Mammary epithelial cell (primary cell): Measurements from ENCODE around the gene DAB2IP.

ENCODE experiments used
- EZH2 ChIP-seq: IDR thresholded peaks from 2 replicates; pipeline ENCODE4 v1.6.1; 2012; ENCODE audit warnings: low read length, inconsistent platforms, borderline replicate concordance
- TF ChIP-seq, protein P1 (sequence below), 2 donors: IDR thresholded peaks in 1 of 2; conservative IDR thresholded peaks in 1 of 2; 2 replicates each; pipeline ENCODE4 v1.5.1; 2011 to 2012; ENCODE audit warnings: inconsistent platforms in 2 of 2, low read length in 2 of 2, mild to moderate bottlenecking in 2 of 2, control low read depth in 1 of 2, low read depth in 1 of 2; ENCODE audit not compliant: insufficient read depth in 1 of 2; ENCODE audit errors: extremely low read depth in 1 of 2

DNA sequence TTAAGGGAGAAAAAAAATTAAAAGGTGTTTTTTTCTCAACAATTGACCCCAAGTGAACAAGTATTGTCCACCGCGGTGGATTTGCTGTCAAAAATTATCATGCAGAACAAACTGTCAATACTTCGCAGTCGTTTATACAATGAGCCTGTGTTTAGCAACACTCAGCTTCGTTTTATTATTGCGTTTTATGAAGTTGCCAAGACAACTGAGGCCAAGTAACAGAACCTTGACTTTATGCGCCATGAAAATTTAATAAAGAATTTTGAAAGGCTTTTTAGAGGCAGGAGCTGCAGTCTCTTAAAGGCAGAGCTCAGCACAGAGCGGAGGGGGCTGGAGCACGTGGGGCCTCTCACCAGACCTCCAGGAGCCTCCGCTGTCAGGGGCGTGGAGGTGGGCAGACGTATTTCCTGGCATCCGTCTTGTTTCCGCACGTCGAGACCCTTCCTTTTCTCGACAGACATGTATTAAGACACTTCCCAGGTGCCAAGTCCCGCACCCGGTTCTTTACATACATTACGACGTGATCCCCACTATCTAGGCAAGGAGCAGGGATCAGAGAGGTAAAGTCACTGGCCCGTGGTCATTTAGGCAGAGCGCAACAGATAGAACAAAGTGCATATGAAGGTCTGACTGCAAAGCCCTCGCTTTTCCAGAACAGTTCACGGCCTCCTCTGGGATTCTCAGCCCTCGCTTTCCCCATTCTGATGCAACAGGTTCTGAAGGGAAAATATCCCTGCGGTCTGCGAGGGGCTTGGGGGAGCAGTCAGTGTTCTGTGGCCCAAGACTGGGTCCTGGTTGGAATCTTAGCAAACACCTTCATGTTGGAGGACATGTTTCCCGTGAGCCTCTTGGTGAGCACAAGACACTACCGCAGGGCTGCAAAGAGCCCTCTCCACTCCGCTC is 164.4 kb downstream of the DAB2IP start:
- TF ChIP-seq, protein P1, sequence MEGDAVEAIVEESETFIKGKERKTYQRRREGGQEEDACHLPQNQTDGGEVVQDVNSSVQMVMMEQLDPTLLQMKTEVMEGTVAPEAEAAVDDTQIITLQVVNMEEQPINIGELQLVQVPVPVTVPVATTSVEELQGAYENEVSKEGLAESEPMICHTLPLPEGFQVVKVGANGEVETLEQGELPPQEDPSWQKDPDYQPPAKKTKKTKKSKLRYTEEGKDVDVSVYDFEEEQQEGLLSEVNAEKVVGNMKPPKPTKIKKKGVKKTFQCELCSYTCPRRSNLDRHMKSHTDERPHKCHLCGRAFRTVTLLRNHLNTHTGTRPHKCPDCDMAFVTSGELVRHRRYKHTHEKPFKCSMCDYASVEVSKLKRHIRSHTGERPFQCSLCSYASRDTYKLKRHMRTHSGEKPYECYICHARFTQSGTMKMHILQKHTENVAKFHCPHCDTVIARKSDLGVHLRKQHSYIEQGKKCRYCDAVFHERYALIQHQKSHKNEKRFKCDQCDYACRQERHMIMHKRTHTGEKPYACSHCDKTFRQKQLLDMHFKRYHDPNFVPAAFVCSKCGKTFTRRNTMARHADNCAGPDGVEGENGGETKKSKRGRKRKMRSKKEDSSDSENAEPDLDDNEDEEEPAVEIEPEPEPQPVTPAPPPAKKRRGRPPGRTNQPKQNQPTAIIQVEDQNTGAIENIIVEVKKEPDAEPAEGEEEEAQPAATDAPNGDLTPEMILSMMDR (conservative IDR thresholded peaks at IDR 0.05 in 1 of 2, IDR thresholded peaks at IDR 0.05 in 1 of 2; ENCODE audit: extremely low read depth in 1 of 2, insufficient read depth in 1 of 2, low read depth in 1 of 2, low read length in 2 of 2) = no peak
- no peak for TF ChIP-seq EZH2
